ENCODE measurements around the gene SLC12A9.
"Not testable (repeated sequence)": the region's sequence is repeated elsewhere in the genome, so short reads cannot be mapped to it uniquely, and the experiment has no call there.

The SLC12A9 gene

GRCh38 chr7:100852048-100852872, at the start of gene SLC12A9:
SLC12A9 (plus strand) TSS chr7:100852713; CDS start chr7:100854198, 1,485 bp downstream.
- DNase-seq: peak; percentile 91

GRCh38 chr7:100802951-100803350, 49.6 kb upstream of the SLC12A9 start:
- no peak for DNase-seq

- DNase-seq: no peak
These were observed 48.9 kb upstream of the SLC12A9 start for GRCh38 chr7:100803398-100804161.

GRCh38 chr7:100804681-100805431, 47.7 kb upstream of the SLC12A9 start:
- DNase-seq: no peak

- no peak for DNase-seq
These were observed 46.2 kb upstream of the SLC12A9 start for GRCh38 chr7:100806276-100806675.

GRCh38 chr7:100806883-100807282, 45.6 kb upstream of the SLC12A9 start:
- DNase-seq: not testable (repeated sequence)

- DNase-seq: no peak
These were observed 44.1 kb upstream of the SLC12A9 start for GRCh38 chr7:100808354-100808875.

- no peak for DNase-seq
These were observed 41.0 kb upstream of the SLC12A9 start for GRCh38 chr7:100811480-100811879.

GRCh38 chr7:100812729-100813128, 39.8 kb upstream of the SLC12A9 start:
- DNase-seq: no peak

GRCh38 chr7:100816515-100816914, 36.0 kb upstream of the SLC12A9 start:
- not testable (repeated sequence) for DNase-seq

- DNase-seq: no peak
These were observed 35.4 kb upstream of the SLC12A9 start for GRCh38 chr7:100817097-100817496.

- DNase-seq: no peak
These were observed 34.1 kb upstream of the SLC12A9 start for GRCh38 chr7:100818366-100818765.

- no peak for DNase-seq
These were observed 33.7 kb upstream of the SLC12A9 start for GRCh38 chr7:100818825-100819224.

- DNase-seq: no peak
These were observed 32.9 kb upstream of the SLC12A9 start for GRCh38 chr7:100819586-100819985.

GRCh38 chr7:100822236-100823139, 30.0 kb upstream of the SLC12A9 start:
- DNase-seq: no peak

GRCh38 chr7:100823140-100823525, 29.4 kb upstream of the SLC12A9 start:
- no peak for DNase-seq

GRCh38 chr7:100823534-100823933, 29.0 kb upstream of the SLC12A9 start:
- no peak for DNase-seq

- DNase-seq: no peak
These were observed 27.9 kb upstream of the SLC12A9 start for GRCh38 chr7:100824499-100825214.

GRCh38 chr7:100825215-100825671, 27.3 kb upstream of the SLC12A9 start:
- DNase-seq: no peak

GRCh38 chr7:100825751-100826513, 26.6 kb upstream of the SLC12A9 start:
- DNase-seq: no peak

Measured in NCI-H345 (cell line).